Breast epithelium (tissue), 3 donors: ENCODE measurements around the gene PHACTR3.

ENCODE experiments used
- POLR2A ChIP-seq: fragments of 450-650 bp; IDR thresholded peaks from one replicate; pipeline ENCODE4 v1.6.1; 2016; ENCODE audit warnings: antibody characterized with exemption, mild to moderate bottlenecking, moderate library complexity
- TF ChIP-seq, protein P1 (sequence below), 3 donors: fragments of 450-650 bp; IDR thresholded peaks; one replicate each; pipeline ENCODE4 v1.5.1; 2016 to 2017; ENCODE audit warnings: antibody characterized with exemption in 3 of 3, mild to moderate bottlenecking in 3 of 3, moderate library complexity in 3 of 3

DNA sequence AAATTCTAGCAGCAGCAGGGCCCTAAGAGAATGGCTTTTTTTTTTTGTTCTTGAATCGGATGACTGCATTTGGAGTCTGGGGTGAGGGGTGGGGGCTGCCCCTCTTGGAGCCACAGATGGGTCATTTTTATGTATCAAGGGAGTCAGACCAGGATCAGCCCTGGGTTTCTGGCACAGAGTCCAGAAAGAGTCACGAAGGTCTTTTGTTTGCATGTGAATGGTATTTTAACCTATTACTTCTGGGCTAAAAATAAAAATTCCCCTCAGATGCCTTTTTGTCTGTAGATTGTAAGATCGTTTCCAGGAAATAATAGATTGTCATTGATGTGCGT lies 72.5 kb downstream of the PHACTR3 start:
- TF ChIP-seq, protein P1, sequence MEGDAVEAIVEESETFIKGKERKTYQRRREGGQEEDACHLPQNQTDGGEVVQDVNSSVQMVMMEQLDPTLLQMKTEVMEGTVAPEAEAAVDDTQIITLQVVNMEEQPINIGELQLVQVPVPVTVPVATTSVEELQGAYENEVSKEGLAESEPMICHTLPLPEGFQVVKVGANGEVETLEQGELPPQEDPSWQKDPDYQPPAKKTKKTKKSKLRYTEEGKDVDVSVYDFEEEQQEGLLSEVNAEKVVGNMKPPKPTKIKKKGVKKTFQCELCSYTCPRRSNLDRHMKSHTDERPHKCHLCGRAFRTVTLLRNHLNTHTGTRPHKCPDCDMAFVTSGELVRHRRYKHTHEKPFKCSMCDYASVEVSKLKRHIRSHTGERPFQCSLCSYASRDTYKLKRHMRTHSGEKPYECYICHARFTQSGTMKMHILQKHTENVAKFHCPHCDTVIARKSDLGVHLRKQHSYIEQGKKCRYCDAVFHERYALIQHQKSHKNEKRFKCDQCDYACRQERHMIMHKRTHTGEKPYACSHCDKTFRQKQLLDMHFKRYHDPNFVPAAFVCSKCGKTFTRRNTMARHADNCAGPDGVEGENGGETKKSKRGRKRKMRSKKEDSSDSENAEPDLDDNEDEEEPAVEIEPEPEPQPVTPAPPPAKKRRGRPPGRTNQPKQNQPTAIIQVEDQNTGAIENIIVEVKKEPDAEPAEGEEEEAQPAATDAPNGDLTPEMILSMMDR (IDR thresholded peaks at IDR 0.05), result no peak
- no peak for TF ChIP-seq POLR2A
